ENCODE data around the gene PRPF38B. TPM values are rescaled to one million over a fixed set of nuclear protein-coding genes. Genes with fewer than 3 reads are reported as not detected.
A peak's percentile ranks its signal among the peaks of the same experiment; 100 is the strongest.

The PRPF38B gene, protein sequence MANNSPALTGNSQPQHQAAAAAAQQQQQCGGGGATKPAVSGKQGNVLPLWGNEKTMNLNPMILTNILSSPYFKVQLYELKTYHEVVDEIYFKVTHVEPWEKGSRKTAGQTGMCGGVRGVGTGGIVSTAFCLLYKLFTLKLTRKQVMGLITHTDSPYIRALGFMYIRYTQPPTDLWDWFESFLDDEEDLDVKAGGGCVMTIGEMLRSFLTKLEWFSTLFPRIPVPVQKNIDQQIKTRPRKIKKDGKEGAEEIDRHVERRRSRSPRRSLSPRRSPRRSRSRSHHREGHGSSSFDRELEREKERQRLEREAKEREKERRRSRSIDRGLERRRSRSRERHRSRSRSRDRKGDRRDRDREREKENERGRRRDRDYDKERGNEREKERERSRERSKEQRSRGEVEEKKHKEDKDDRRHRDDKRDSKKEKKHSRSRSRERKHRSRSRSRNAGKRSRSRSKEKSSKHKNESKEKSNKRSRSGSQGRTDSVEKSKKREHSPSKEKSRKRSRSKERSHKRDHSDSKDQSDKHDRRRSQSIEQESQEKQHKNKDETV
- 9.0 and 15.0 TPM in 2 replicates for total RNA-seq (2012; rRNA removed)
- polyA plus RNA-seq (2012; rRNA removed), result 15.5 and 19.3 TPM in 2 replicates
- polyA plus RNA-seq (2012; cell fraction: cytosol; rRNA removed), result 3.9 and 6.9 TPM in 2 replicates
- polyA plus RNA-seq (2012; cell fraction: nucleus; rRNA removed; ENCODE audit: low replicate concordance), result 35.6 and 60.1 TPM in 2 replicates
- Bru-seq, nascent RNA, result percentile 97 among the genes with signal in this experiment
- percentile 97 among the genes with signal in this experiment for BruChase-seq, experiment 1, labeled RNA remaining after a 6-hour chase
- BruChase-seq, experiment 2, labeled RNA remaining after a 2-hour chase, result percentile 97 among the genes with signal in this experiment
- long read RNA-seq, transcript PRPF38B-203 (6 exons, 3,693 nt), result major isoform, 19 of 37 reads
- long read RNA-seq, partial matches to known transcripts, result 3 of 37 reads
- long read RNA-seq, other reads (novel, unspliced or antisense), result 12 of 37 reads

DNA sequence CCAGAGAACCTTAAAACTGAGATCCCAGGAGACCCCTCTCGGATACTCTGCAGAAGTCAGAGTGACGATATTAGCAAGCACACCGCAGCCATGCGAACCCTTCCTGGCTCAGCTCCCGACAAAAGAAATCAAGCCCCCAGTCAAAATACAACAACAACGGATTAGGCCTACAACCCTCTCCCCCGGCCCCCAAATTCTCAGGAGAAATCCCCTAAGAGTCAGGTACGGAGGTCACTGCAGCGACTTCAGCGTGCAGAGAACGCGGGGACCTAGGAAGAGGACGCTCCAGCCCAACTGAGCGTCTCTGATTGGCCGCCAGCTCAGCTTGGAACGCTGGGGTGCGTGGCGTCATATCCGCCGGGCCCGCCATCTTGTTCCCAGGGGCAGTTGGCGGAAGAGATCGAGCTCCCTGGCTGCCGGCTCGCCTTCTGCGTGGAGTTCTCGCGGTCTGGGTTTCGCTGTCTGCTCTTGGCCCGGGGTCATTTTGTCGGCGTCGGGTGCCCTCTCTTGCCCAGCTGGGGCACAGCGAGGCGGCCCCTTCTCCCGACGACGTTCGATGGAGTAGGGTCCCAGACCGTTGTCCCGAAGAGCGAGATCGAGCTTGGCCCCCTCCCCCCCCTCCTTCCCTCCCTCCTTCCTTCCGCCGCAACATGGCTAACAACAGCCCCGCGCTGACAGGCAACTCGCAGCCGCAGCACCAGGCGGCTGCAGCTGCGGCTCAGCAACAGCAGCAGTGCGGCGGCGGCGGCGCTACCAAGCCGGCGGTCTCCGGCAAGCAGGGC, at the start of gene PRPF38B:
TSS of gene PRPF38B (plus strand) at position 369 of the 782 bp plus-strand sequence. CDS start at position 651, 282 bp downstream.
- TF ChIP-seq, protein P1, sequence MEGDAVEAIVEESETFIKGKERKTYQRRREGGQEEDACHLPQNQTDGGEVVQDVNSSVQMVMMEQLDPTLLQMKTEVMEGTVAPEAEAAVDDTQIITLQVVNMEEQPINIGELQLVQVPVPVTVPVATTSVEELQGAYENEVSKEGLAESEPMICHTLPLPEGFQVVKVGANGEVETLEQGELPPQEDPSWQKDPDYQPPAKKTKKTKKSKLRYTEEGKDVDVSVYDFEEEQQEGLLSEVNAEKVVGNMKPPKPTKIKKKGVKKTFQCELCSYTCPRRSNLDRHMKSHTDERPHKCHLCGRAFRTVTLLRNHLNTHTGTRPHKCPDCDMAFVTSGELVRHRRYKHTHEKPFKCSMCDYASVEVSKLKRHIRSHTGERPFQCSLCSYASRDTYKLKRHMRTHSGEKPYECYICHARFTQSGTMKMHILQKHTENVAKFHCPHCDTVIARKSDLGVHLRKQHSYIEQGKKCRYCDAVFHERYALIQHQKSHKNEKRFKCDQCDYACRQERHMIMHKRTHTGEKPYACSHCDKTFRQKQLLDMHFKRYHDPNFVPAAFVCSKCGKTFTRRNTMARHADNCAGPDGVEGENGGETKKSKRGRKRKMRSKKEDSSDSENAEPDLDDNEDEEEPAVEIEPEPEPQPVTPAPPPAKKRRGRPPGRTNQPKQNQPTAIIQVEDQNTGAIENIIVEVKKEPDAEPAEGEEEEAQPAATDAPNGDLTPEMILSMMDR (conservative IDR thresholded peaks at IDR 0.05; ENCODE audit: low read depth, low read length), result no peak
- TF ChIP-seq POLR2A (IDR thresholded peaks at IDR 0.05; ENCODE audit: low read depth, low read length), result peak; percentile 97
- TF ChIP-seq, protein P2, sequence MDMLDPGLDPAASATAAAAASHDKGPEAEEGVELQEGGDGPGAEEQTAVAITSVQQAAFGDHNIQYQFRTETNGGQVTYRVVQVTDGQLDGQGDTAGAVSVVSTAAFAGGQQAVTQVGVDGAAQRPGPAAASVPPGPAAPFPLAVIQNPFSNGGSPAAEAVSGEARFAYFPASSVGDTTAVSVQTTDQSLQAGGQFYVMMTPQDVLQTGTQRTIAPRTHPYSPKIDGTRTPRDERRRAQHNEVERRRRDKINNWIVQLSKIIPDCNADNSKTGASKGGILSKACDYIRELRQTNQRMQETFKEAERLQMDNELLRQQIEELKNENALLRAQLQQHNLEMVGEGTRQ (IDR thresholded peaks at IDR 0.05; ENCODE audit: low read depth, low read length), result no peak
- no peak for TF ChIP-seq MAFK (IDR thresholded peaks at IDR 0.05; ENCODE audit: low read depth, low read length)
- 0 out of 2 replicates have a peak, but pooled peaks have one; percentile 18 for TF ChIP-seq MXI1 (IDR thresholded peaks at IDR 0.05; ENCODE audit: borderline replicate concordance, low read depth, low read length)
- peak; percentile 71 for TF ChIP-seq MAZ (IDR thresholded peaks at IDR 0.05; ENCODE audit: borderline replicate concordance, low read depth, low read length)
- 0 out of 2 replicates have a peak, but pooled peaks have one; percentile 28 for TF ChIP-seq RFX5 (IDR thresholded peaks at IDR 0.05; ENCODE audit: low read depth, low read length)
- TF ChIP-seq RAD21 (IDR thresholded peaks at IDR 0.05; ENCODE audit: low read length), result no peak
- no peak for TF ChIP-seq NFE2L2 (IDR thresholded peaks at IDR 0.05; ENCODE audit: low read depth, low read length)
- peak within 1 kb of the TSS; percentile 83 for H3K56ac ChIP-seq (ENCODE audit: extremely low read depth, insufficient read depth, low read length)
- CTCF ChIA-PET, result interaction anchor here (0.7 to 2.0 kb wide), 5 partner anchors 16 to 204 kb away, joined by 3 to 6 read pairs (median 3); partner anchors contain the start of gene EEIG2
- TSS peak; percentile 47 for BruUV-seq (replicated peaks)
- peak within 1 kb of the TSS; percentile 84 for H4K5ac ChIP-seq (ENCODE audit: low read depth, low read length)
- H2BK15ac ChIP-seq (ENCODE audit: low read depth, low read length), result no peak within 1 kb of the TSS
- H3K9me1 ChIP-seq (ENCODE audit: insufficient read depth, low read length), result no peaks in the 10 kb centered on the region
- H3K27me3 ChIP-seq (ENCODE audit: control insufficient read depth, insufficient read depth, low read length), result no peaks in the 10 kb centered on the region
- H3K79me1 ChIP-seq (ENCODE audit: low read depth in 1 of 2, low read length in 2 of 2), result peaks cover 10 to 20% of the 10 kb centered on the region in 2 experiments; a peak in 3 of 4 replicates
- H2AK5ac ChIP-seq (ENCODE audit: low read depth, low read length), result peak within 1 kb of the TSS; percentile 88
- H3K36me3 ChIP-seq (ENCODE audit: control insufficient read depth, insufficient read depth, low read length), result peaks cover 8% of the 10 kb centered on the region
- peak; percentile 97 for ATAC-seq (ENCODE audit: low read depth)
- peak within 1 kb of the TSS; percentile 95 for H3K14ac ChIP-seq (replicated peaks; ENCODE audit: low read depth, low read length)
- no peaks in the 10 kb centered on the region for H3K4me1 ChIP-seq (ENCODE audit: control insufficient read depth, insufficient read depth, low read length)
- no peak within 1 kb of the TSS for H2BK20ac ChIP-seq (ENCODE audit: low read depth, low read length)
- peak within 1 kb of the TSS; percentile 90 for H3K23ac ChIP-seq (ENCODE audit: low read depth, low read length)
- peak within 1 kb of the TSS; percentile 99 for H2AFZ ChIP-seq (replicated peaks; ENCODE audit: low read length, poor library complexity)
- H4K20me1 ChIP-seq (ENCODE audit: insufficient read depth, low read length), result peaks cover 28% of the 10 kb centered on the region
- peak within 1 kb of the TSS; percentile 96 for H2BK5ac ChIP-seq (ENCODE audit: low read depth, low read length, poor library complexity, severe bottlenecking)
- peak; percentile 87 for DNase-seq
- H2AK9ac ChIP-seq (replicated peaks; ENCODE audit: low read depth, low read length, poor library complexity), result peak within 1 kb of the TSS; percentile 97
- H3K18ac ChIP-seq (ENCODE audit: low read depth, low read length), result peak within 1 kb of the TSS; percentile 79
- dilution Hi-C loops (cut with HindIII; ENCODE audit: low sequenced_read_pairs, unreplicated experiment), result no loop called here
- intact Hi-C loops (cut with micrococcal nuclease), result loop anchor here (1.0 to 10.0 kb wide), 3 partner anchors 54 to 206 kb away; partner anchors contain the start of gene STXBP3
- H3K27ac ChIP-seq (ENCODE audit: insufficient read depth, low read length), result peak within 1 kb of the TSS; percentile 97
- peak within 1 kb of the TSS; percentile 79 for H2BK120ac ChIP-seq (ENCODE audit: low read depth, low read length)
- peak within 1 kb of the TSS; percentile 62 to 98 for H4K8ac ChIP-seq (ENCODE audit: low read depth in 2 of 2, low read length in 2 of 2)
- H3K9ac ChIP-seq (ENCODE audit: low read depth, low read length), result peak within 1 kb of the TSS; percentile 91
- in situ Hi-C loops (cut with MboI; ENCODE audit: low sequenced_read_pairs), result loop anchor here (5.0 to 10.0 kb wide), 2 partner anchors 55 to 203 kb away; partner anchors contain the start of gene STXBP3
- H3K9me3 ChIP-seq (ENCODE audit: control insufficient read depth, insufficient read depth, low read length), result no peaks in the 10 kb centered on the region
- POLR2A ChIA-PET (ENCODE audit: unreplicated experiment), result interaction anchor here (0.5 to 1.1 kb wide), 5 partner anchors 30 to 408 kb away, joined by 3 to 4 read pairs (median 4); no protein-coding TSS in a partner anchor
- peak within 1 kb of the TSS; percentile 84 for H3K4me3 ChIP-seq (ENCODE audit: insufficient read depth, low read depth, low read length)
- H4K91ac ChIP-seq (ENCODE audit: insufficient read depth, low read depth, low read length), result peak within 1 kb of the TSS; percentile 92
- H3K4ac ChIP-seq (ENCODE audit: low read depth, low read length), result peak within 1 kb of the TSS; percentile 95
- 2% methylated on average over 28 of the region's 59 CpGs; no CpG with 5 or more reads in 1 of the 2 experiments for WGBS, 2 experiments (ENCODE audit: extremely low coverage in 2 of 2, insufficient read length in 1 of 2)
- H3K4me2 ChIP-seq (ENCODE audit: low read depth, low read length), result peak within 1 kb of the TSS; percentile 91

Data from IMR-90 (cell line).